A549 treated with AZD9567 at 1 μM for 4 hours (cell line): Measurements from ENCODE around the gene ZNF512B. TPM values are rescaled to one million over a fixed set of nuclear protein-coding genes. Genes with fewer than 3 reads are reported as not detected.

Experiments
- total RNA-seq: library from RNA; stranded (reverse); fragments of 200-300 nt; extraction: Qiagen RNA extraction; gene quantifications from 5 replicates; pipeline ENCODE4 v1.2.3, GENCODE V29; 2022; ENCODE audit not compliant: insufficient read depth

The ZNF512B gene
- total RNA-seq, result 8.7 to 13.9 TPM (median 12.9 TPM) in 5 replicates

GRCh38 chr20:63969838-63970713, at the start of gene ZNF512B:
Gene ZNF512B, minus strand, starts transcription at chr20:63969930. Its CDS starts 1,980 bp downstream, at chr20:63967950.

GRCh38 chr20:63980806-63981728, 11.3 kb upstream of the ZNF512B start, which contains the start of gene PRPF6:
Gene PRPF6, plus strand, starts transcription at chr20:63981132. Its CDS starts 114 bp downstream, at chr20:63981246.

GRCh38 chr20:63979557-63980316, 10.0 kb upstream of the ZNF512B start, which contains the start of gene SAMD10:
Gene SAMD10, minus strand, starts transcription at chr20:63979642. Its CDS starts 175 bp downstream, at chr20:63979467.

GRCh38 chr20:63955827-63956663, 13.7 kb downstream of the ZNF512B start, which contains the start of gene UCKL1:
Gene UCKL1, minus strand, starts transcription at chr20:63956416. Its CDS starts 44 bp downstream, at chr20:63956372.

Other genes with a start within 250 kb of the ZNF512B start
- 1.8 to 11.6 TPM (median 10.8 TPM) in 5 replicates for gene LIME1, start 233.3 kb downstream of the ZNF512B start, total RNA-seq
- gene SLC2A4RG, start 230.2 kb downstream of the ZNF512B start, total RNA-seq, result 60.1 to 101 TPM (median 93.3 TPM) in 5 replicates
- gene ZBTB46, start 138.7 kb downstream of the ZNF512B start, total RNA-seq, result 0.58 to 1.1 TPM (median 0.80 TPM) in 4 of 5 replicates, not detected in the other
- 0.07 TPM in 1 of 5 replicates, not detected in the others for gene ABHD16B, start 108.4 kb downstream of the ZNF512B start, total RNA-seq
- gene TPD52L2, start 104.7 kb downstream of the ZNF512B start, total RNA-seq, result 133 to 157 TPM (median 139 TPM) in 5 replicates
- gene DNAJC5, start 74.8 kb downstream of the ZNF512B start, total RNA-seq, result 29.7 to 33.2 TPM (median 30.4 TPM) in 5 replicates
- gene UCKL1, start 13.5 kb downstream of the ZNF512B start, total RNA-seq, result 19.1 to 39.7 TPM (median 35.5 TPM) in 5 replicates
- 0.03 TPM in 1 of 5 replicates, not detected in the others for gene SAMD10, start 9.7 kb upstream of the ZNF512B start, total RNA-seq
- 54.2 to 57.0 TPM (median 55.7 TPM) in 5 replicates for gene PRPF6, start 11.2 kb upstream of the ZNF512B start, total RNA-seq
- gene C20orf204, start 66.3 kb upstream of the ZNF512B start, total RNA-seq, result 0.32 to 0.64 TPM (median 0.42 TPM) in 4 of 5 replicates, not detected in the other
- 1.6 to 2.8 TPM (median 2.2 TPM) in 4 of 5 replicates, not detected in the other for gene SOX18, start 79.7 kb upstream of the ZNF512B start, total RNA-seq
- gene TCEA2, start 93.3 kb upstream of the ZNF512B start, total RNA-seq, result 26.8 to 47.9 TPM (median 45.2 TPM) in 5 replicates
- 27.5 to 33.6 TPM (median 33.2 TPM) in 5 replicates for gene RGS19, start 109.6 kb upstream of the ZNF512B start, total RNA-seq
- gene OPRL1, start 110.2 kb upstream of the ZNF512B start, total RNA-seq, result 0.61 to 1.1 TPM (median 0.94 TPM) in 5 replicates
- gene LKAAEAR1, start 114.5 kb upstream of the ZNF512B start, total RNA-seq, result 0.71 to 3.2 TPM (median 1.6 TPM) in 5 replicates
- gene NPBWR2, start 137.6 kb upstream of the ZNF512B start, total RNA-seq, result not detected in 5 replicates
- gene MYT1, start 194.5 kb upstream of the ZNF512B start, total RNA-seq, result 0.08 to 0.54 TPM (median 0.20 TPM) in 4 of 5 replicates, not detected in the other